Kidney capillary endothelial cell (primary cell): ENCODE data around the gene CCM2.
"Not testable (repeated sequence)": the region's sequence is repeated elsewhere in the genome, so short reads cannot be mapped to it uniquely, and the experiment has no call there.

ENCODE experiments used
- DNase-seq: peaks from one replicate; pipeline ENCODE4 v3.0.0-alpha.2; 2018; ENCODE audit warnings: low spot score

The CCM2 gene

DNA sequence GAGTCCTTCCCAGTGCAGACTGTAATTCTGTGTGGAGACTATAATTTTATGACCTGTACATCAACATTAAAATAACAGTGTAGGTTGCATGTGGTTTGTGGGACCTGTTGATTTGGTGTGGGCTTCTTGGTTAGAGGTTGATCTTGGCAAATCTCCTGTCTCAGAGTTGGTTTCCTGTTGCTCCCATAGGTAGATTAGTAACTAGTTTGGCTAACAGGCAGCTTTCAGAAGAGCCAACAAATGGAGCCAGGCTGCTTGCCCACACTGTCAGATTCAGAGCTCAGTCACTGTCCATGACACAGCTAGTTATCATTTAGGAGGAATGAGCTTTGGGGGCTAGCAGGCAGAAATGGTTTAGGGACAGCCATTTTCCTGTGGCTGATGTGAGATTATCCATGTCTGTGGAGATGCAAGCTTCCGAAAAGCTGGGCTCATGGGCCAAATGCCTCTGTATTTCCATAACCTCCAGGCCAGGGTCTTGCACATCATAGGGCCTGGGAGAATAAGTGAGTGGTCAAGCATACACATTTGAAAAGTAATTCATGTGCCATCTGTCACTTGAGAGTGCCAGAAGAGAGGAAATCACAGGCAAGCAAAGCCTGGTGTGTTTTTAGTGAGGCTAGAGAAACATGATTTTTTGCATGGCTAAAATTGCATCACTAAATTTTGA is 33.4 kb downstream of the CCM2 start:
- DNase-seq: no peak

DNA sequence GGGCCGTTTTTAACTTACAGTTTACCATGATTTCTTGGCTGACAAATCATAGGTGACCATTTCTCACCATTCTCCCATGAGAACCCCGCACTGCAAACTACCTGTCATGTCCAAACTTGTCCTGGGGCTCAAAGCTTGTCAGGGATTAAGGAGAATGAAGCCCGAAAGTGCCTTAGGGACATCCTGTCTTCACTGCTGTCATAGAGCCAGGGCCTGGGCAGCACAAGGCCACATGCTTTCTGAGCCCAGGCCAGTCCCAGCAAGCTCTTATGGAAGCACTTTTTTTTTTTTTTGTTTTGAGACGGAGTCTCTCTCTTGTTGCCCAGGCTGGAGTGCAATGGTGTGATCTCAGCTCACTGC is 33.9 kb downstream of the CCM2 start:
- no peak for DNase-seq

- not testable (repeated sequence) for DNase-seq
Measured at GRCh38 chr7:45034710-45035109, 34.7 kb downstream of the CCM2 start.

- no peak for DNase-seq
Measured at GRCh38 chr7:45035371-45035770, 35.4 kb downstream of the CCM2 start.

DNA sequence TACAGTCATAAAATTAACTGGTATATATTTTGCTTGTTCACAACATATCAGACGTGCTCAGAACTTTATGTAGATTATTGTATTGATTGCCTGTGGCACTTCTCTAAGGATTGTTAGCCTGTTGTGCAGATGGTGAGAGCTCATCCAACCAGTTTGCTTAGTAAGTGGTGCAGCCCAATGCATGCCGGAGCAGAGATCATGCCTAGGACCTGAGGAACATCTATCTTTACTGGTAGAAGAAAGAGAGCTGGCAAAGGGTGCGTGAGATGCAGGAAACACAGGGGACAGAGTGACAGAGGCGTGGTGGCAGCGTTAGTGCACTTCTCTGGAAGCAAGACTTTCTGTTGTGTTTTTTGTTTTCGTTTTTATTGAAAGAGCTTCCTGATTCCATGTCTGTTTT is 35.9 kb downstream of the CCM2 start:
- DNase-seq: no peak

- no peak for DNase-seq
Measured at GRCh38 chr7:45036317-45036716, 36.3 kb downstream of the CCM2 start.

DNA sequence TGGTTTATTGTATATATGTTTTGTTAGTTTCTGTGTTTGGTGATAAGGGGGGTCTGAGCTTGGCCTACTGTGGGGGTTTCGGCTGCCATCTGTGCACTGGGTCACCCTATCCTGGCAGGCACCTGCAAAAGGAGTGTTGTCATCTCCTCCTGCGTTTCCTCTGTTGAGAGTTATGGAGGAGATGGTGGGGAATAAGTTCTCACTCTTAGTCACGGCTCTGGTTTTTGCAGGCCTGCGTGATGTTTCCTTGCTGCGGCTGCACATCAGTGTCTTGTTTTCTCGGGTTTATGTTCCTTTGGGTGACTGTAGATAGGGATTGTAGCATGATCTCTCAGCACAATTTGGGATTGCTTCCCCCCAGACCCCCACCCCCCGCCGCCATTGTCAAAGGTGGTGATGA is 36.8 kb downstream of the CCM2 start:
- DNase-seq: no peak

- no peak for DNase-seq
Measured at GRCh38 chr7:45037876-45038275, 37.9 kb downstream of the CCM2 start.

- no peak for DNase-seq
Measured at GRCh38 chr7:45039106-45039505, 39.1 kb downstream of the CCM2 start.

- DNase-seq: no peak
Measured at GRCh38 chr7:45044338-45044737, 44.3 kb downstream of the CCM2 start.

DNA sequence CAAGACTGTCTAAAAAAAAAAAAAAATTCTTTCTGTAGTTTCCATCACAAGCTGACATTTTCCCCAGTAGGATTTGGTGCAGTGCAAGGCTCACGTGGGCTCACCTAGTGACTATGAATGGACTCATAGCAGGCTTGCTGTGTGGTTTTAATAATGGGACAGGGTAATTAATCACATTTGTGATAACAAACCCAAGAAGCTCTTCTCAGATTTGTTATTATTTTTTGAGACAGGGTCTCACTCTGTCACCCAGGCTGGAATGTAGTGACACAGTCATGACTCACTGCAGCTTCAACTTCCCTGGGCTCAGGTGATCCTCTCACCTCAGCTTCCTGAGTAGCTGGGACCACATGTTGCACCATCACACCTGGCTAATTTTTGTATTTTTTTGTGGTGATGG is 48.7 kb downstream of the CCM2 start:
- DNase-seq: no peak

- DNase-seq: no peak
Measured at GRCh38 chr7:45050198-45050597, 50.2 kb downstream of the CCM2 start.

DNA sequence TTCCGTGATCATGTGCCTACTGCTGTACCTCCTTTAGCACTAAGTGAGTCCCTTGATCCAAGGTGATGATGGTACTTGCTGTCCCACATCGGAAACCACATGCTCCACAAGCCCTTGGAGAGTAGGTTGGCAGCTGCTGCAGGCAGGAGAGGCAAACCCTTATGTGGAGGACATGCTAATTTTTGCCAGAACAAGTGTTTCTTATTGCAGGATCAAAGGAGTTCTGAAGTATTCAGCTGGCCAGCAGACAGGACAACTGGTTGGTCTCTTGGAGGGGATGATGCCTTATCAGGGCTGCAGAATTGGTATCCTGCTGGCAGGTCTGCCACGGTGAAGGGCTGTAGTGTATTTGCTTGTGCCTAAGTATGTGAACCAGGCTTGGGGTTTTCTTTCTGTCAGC is 52.0 kb downstream of the CCM2 start:
- DNase-seq: no peak

DNA sequence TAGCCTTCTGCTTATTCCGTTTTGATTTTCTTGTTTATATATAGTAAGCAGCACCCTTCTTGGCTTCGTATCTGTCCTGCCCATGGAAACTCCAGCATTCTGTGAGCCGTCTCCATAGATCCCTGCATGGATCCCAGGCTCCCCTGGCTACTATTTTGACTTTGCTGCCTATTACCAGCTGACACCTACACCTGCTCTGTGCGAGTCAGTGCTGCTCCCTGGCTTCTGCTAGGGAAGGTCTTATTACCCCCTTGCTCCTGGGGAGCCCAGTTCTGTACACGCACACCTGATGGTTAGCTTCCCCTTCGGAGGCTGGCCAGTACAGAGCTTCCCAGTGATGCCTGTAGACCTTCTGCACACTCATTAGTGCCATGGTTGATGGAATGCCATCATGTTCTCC is 53.4 kb downstream of the CCM2 start:
- DNase-seq: no peak

DNA sequence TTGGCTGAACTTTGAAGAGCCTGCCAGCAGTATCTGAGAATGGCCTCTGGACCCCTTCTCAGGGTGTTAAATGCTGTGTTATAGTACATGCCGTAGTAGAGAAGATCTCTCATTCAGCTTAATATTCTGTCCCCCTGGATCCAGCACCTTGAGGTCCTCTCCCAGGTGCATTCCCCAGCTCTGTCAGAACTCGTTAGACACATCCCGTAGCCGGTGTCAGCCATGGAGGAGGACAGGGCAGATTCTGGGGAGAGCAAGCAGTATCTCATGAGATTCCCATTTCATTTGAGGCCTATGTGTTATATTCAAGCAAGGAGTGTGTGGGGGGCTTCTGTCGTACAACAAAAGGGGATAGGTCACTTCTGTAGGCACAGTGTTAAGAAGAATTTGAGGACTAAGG is 53.9 kb downstream of the CCM2 start:
- no peak for DNase-seq

DNA sequence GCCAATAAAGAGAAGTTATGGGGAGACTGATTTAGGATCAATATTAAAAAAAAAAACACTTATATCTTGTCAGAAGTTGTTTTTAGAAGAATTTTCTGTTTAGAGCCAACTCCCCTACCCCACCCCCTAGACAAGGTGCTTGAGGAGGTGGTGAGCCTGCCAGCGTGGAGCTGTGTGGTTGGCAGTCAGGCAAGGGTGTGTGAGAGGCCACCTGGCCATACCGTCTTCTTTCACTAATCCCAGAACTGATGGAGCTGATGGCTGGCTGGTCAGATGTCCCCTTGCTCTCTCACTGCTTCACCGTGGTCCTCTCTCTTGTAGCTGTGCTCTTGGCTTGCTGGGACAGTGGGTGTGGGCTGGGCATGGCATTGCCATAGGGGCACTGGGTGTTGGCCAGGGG is 54.4 kb downstream of the CCM2 start:
- no peak for DNase-seq

DNA sequence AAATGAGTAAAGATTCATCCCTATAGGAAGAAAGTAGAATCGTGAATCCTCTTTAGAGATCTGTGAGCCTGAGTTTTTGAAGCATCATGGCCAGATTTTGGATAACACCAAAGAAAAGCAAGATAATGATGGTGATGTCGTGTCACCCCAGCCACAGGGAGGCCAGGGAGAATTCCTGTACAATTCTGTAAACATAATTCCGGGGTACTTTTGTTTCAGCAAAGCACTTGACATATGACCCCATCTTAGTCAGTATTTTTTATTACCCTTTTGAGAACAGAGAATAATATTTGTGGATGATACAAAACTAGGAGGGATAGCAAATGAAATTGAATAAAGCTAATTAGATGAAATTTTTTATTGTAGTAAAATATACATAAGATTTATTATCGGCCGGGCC is 55.0 kb downstream of the CCM2 start:
- no peak for DNase-seq

- no peak for DNase-seq
Measured at GRCh38 chr7:45055594-45056219, 55.7 kb downstream of the CCM2 start.

DNA sequence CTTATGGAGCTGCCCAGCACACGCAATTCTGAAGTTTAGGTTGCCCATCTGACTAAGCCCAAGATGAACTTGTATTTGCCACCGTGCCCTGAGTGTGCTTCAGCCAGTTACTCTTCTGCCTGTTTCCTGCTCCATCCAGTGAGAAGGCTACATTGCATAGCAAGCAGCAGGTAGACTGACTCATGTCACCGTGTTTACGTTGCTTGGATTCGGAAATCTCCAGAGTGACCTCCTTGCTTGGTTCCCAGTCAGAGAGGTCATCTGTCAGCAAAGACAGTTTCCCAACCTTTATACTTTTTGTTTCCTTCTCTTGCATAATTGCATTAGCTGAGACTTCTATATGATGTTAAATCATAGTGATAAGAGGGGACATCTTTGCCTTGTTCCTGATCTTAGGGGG is 57.9 kb downstream of the CCM2 start:
- no peak for DNase-seq

GRCh38 chr7:45060295-45060694 is 60.3 kb downstream of the CCM2 start:
- no peak for DNase-seq

DNA sequence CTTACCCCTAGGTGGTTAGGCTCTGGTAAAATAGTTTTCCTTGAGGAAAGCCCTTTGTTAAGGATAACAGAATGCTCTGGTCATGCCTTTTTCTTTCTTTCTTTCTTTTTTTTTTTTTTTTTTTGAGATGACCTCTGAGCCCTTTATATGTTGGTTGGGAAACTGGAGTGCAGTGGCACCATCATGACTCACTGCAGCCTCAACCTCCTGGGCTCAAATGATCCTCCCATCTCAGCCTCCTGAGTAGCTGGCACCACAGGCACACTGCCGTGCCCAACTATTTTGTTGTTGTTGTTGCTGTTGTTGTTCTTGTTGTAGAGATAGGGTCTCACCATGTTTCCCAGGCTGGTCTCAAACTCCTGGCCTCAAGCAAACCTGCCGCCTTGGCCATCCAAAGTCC is 61.4 kb downstream of the CCM2 start:
- no peak for DNase-seq

GRCh38 chr7:45061806-45062425 is 61.9 kb downstream of the CCM2 start:
- no peak for DNase-seq

DNA sequence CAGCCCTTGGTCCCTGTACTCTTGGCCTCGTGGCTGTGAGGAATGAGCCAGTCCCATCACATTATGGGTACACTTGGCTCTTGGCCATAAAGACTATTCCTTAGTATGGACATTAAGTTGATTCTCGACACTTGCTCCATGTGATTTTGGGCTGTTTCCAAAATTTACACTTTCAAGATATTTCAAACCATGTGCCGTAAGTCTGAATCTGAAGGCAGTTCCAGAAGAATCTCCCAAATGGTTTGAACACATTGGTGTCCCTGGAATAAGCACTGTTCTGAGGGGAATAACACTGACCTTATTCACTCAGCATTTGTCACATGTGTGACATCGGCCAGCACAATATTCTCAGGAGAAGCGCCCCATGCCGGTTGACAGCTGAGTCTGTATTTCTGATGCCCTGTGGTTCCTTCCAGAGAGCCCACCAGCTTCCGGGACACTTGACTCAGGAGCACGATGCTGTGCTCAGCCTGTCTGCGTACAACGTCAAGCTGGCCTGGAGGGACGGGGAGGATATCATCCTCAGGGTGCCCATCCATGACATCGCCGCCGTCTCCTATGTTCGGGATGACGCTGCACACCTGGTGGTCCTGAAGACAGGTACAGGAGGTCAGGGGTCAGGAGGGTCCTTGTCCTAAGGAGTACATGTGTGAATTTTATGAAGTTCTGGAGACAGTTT is 64.2 kb downstream of the CCM2 start:
- DNase-seq: no peak
